HG03565 (cell line): Measurements from ENCODE around the gene BACH2.
A peak's percentile ranks its signal among the peaks of the same experiment; 100 is the strongest.
"Not testable (repeated sequence)": the region's sequence is repeated elsewhere in the genome, so short reads cannot be mapped to it uniquely, and the experiment has no call there.

Source experiments
- ATAC-seq: cut with Tn5 transposase; IDR thresholded peaks from one replicate; pipeline ENCODE4 v1.9.1; 2021; ENCODE audit warnings: mild to moderate bottlenecking, moderate library complexity; ENCODE audit not compliant: unreplicated experiment

BACH2 gene

GRCh38 chr6:90135667-90136066, 161.0 kb downstream of the BACH2 start:
- no peak for ATAC-seq

GRCh38 chr6:90133664-90134063, 163.0 kb downstream of the BACH2 start:
- ATAC-seq: not testable (repeated sequence)

GRCh38 chr6:90131614-90132423, 164.8 kb downstream of the BACH2 start:
- no peak for ATAC-seq

GRCh38 chr6:90131125-90131524, 165.5 kb downstream of the BACH2 start:
- no peak for ATAC-seq

GRCh38 chr6:90128687-90129086, 168.0 kb downstream of the BACH2 start:
- not testable (repeated sequence) for ATAC-seq

- no peak for ATAC-seq
Observed at GRCh38 chr6:90127595-90127994, 169.0 kb downstream of the BACH2 start.

- no peak for ATAC-seq
Observed at GRCh38 chr6:90126839-90127238, 169.8 kb downstream of the BACH2 start.

- ATAC-seq: no peak
Observed at GRCh38 chr6:90126181-90126580, 170.5 kb downstream of the BACH2 start.

GRCh38 chr6:90124874-90125510, 171.7 kb downstream of the BACH2 start:
- ATAC-seq: no peak

GRCh38 chr6:90123831-90124230, 172.8 kb downstream of the BACH2 start:
- ATAC-seq: no peak

- no peak for ATAC-seq
Observed at GRCh38 chr6:90121982-90122381, 174.7 kb downstream of the BACH2 start.

GRCh38 chr6:90120327-90120726, 176.3 kb downstream of the BACH2 start:
- ATAC-seq: no peak

- no peak for ATAC-seq
Observed at GRCh38 chr6:90119618-90120017, 177.0 kb downstream of the BACH2 start.

GRCh38 chr6:90118581-90118980, 178.1 kb downstream of the BACH2 start:
- no peak for ATAC-seq

GRCh38 chr6:90118069-90118468, 178.6 kb downstream of the BACH2 start:
- ATAC-seq: no peak

- not testable (repeated sequence) for ATAC-seq
Observed at GRCh38 chr6:90116126-90116525, 180.5 kb downstream of the BACH2 start.

GRCh38 chr6:90113389-90113788, 183.3 kb downstream of the BACH2 start:
- ATAC-seq: no peak

GRCh38 chr6:90111387-90111786, 185.3 kb downstream of the BACH2 start:
- ATAC-seq: no peak

GRCh38 chr6:90110971-90111370, 185.7 kb downstream of the BACH2 start:
- no peak for ATAC-seq

- no peak for ATAC-seq
Observed at GRCh38 chr6:90109141-90109540, 187.5 kb downstream of the BACH2 start.

- peak; percentile 92 for ATAC-seq
Observed at GRCh38 chr6:90107771-90108282, 188.8 kb downstream of the BACH2 start.

- ATAC-seq: no peak
Observed at GRCh38 chr6:90107371-90107770, 189.3 kb downstream of the BACH2 start.
